ENCODE data around the gene TBC1D1.

The TBC1D1 gene

GRCh38 chr4:38090455-38091246 is 199.8 kb downstream of the TBC1D1 start:
- TF ChIP-seq GATA3 (IDR thresholded peaks at IDR 0.05; ENCODE audit: low read depth, low read length) (no peak), GATA2 (IDR thresholded peaks at IDR 0.05; ENCODE audit: low read depth, low read length) (no peak)

GRCh38 chr4:38091636-38092035 is 200.8 kb downstream of the TBC1D1 start:
- TF ChIP-seq GATA2 (IDR thresholded peaks at IDR 0.05; ENCODE audit: low read depth, low read length) (no peak), GATA3 (IDR thresholded peaks at IDR 0.05; ENCODE audit: low read depth, low read length) (no peak)

GRCh38 chr4:38092701-38093100 is 201.8 kb downstream of the TBC1D1 start:
- TF ChIP-seq GATA2 (IDR thresholded peaks at IDR 0.05; ENCODE audit: low read depth, low read length) (no peak), GATA3 (IDR thresholded peaks at IDR 0.05; ENCODE audit: low read depth, low read length) (no peak)

GRCh38 chr4:38094419-38094818 is 203.5 kb downstream of the TBC1D1 start:
- peak; percentile 78 for TF ChIP-seq GATA2 (IDR thresholded peaks at IDR 0.05; ENCODE audit: low read depth, low read length)
- no peak for TF ChIP-seq GATA3 (IDR thresholded peaks at IDR 0.05; ENCODE audit: low read depth, low read length)

- TF ChIP-seq GATA3 (IDR thresholded peaks at IDR 0.05; ENCODE audit: low read depth, low read length) = no peak
- no peak for TF ChIP-seq GATA2 (IDR thresholded peaks at IDR 0.05; ENCODE audit: low read depth, low read length)
Observed at GRCh38 chr4:38095691-38096090, 204.8 kb downstream of the TBC1D1 start.

GRCh38 chr4:38097818-38098217 is 206.9 kb downstream of the TBC1D1 start:
- TF ChIP-seq GATA3 (IDR thresholded peaks at IDR 0.05; ENCODE audit: low read depth, low read length) (no peak), GATA2 (IDR thresholded peaks at IDR 0.05; ENCODE audit: low read depth, low read length) (no peak)

GRCh38 chr4:38099020-38099600 is 208.2 kb downstream of the TBC1D1 start:
- no peak for TF ChIP-seq GATA2 (IDR thresholded peaks at IDR 0.05; ENCODE audit: low read depth, low read length)

- TF ChIP-seq GATA3 (IDR thresholded peaks at IDR 0.05; ENCODE audit: low read depth, low read length) = no peak
- no peak for TF ChIP-seq GATA2 (IDR thresholded peaks at IDR 0.05; ENCODE audit: low read depth, low read length)
Observed at GRCh38 chr4:38099908-38100407, 209.1 kb downstream of the TBC1D1 start.

- TF ChIP-seq GATA2 (IDR thresholded peaks at IDR 0.05; ENCODE audit: low read depth, low read length) (no peak), GATA3 (IDR thresholded peaks at IDR 0.05; ENCODE audit: low read depth, low read length) (no peak)
Observed at GRCh38 chr4:38100474-38101255, 209.8 kb downstream of the TBC1D1 start.

GRCh38 chr4:38101563-38101962 is 210.7 kb downstream of the TBC1D1 start:
- TF ChIP-seq GATA2 (IDR thresholded peaks at IDR 0.05; ENCODE audit: low read depth, low read length) = no peak
- TF ChIP-seq GATA3 (IDR thresholded peaks at IDR 0.05; ENCODE audit: low read depth, low read length) = no peak

GRCh38 chr4:38102957-38103588 is 212.2 kb downstream of the TBC1D1 start:
- TF ChIP-seq GATA3 (IDR thresholded peaks at IDR 0.05; ENCODE audit: low read depth, low read length) (no peak), GATA2 (IDR thresholded peaks at IDR 0.05; ENCODE audit: low read depth, low read length) (no peak)

GRCh38 chr4:38105475-38106220 is 214.8 kb downstream of the TBC1D1 start:
- no peak for TF ChIP-seq GATA2 (IDR thresholded peaks at IDR 0.05; ENCODE audit: low read depth, low read length)
- no peak for TF ChIP-seq GATA3 (IDR thresholded peaks at IDR 0.05; ENCODE audit: low read depth, low read length)

GRCh38 chr4:38106311-38106710 is 215.4 kb downstream of the TBC1D1 start:
- TF ChIP-seq GATA2 (IDR thresholded peaks at IDR 0.05; ENCODE audit: low read depth, low read length) = no peak
- TF ChIP-seq GATA3 (IDR thresholded peaks at IDR 0.05; ENCODE audit: low read depth, low read length) = no peak

Data from SH-SY5Y (cell line).